ENCODE data around the gene ARFGEF2.

Gene ARFGEF2

GRCh38 chr20:48957053-48957481, 35.6 kb downstream of the ARFGEF2 start:
- no peak for DNase-seq (ENCODE audit: low read depth, low spot score)
- Histone ChIP-seq H3K36me3 (ENCODE audit: insufficient read depth, insufficient read length, low read length) (peaks cover 67% of the 10 kb centered on the region), H3K27me3 (ENCODE audit: insufficient read depth, insufficient read length) (no peaks in the 10 kb centered on the region), H3K9me3 (ENCODE audit: insufficient read depth, low read length) (no peaks in the 10 kb centered on the region), H3K9ac (ENCODE audit: insufficient read length, low read depth) (no peak overlapping the region), H3K4me3 (ENCODE audit: insufficient read length, low read depth) (no peak overlapping the region), H3K4me1 (ENCODE audit: insufficient read depth, insufficient read length) (no peaks in the 10 kb centered on the region)
- TF ChIP-seq SUZ12 (IDR thresholded peaks at IDR 0.05; ENCODE audit: extremely low read depth, insufficient read depth, insufficient read length): no peak
- TF ChIP-seq YY1 (IDR thresholded peaks at IDR 0.05; ENCODE audit: insufficient read depth, insufficient read length): no peak
- no peak for TF ChIP-seq ZNF274 (IDR thresholded peaks at IDR 0.05; ENCODE audit: low read depth, low read length)

- Histone ChIP-seq H3K4me3 (ENCODE audit: insufficient read length, low read depth) (no peak overlapping the region), H3K27me3 (ENCODE audit: insufficient read depth, insufficient read length) (no peaks in the 10 kb centered on the region), H3K9me3 (ENCODE audit: insufficient read depth, low read length) (no peaks in the 10 kb centered on the region), H3K4me1 (ENCODE audit: insufficient read depth, insufficient read length) (no peaks in the 10 kb centered on the region), H3K9ac (ENCODE audit: insufficient read length, low read depth) (no peak overlapping the region), H3K36me3 (ENCODE audit: insufficient read depth, insufficient read length, low read length) (peaks cover 62% of the 10 kb centered on the region)
- TF ChIP-seq ZNF274 (IDR thresholded peaks at IDR 0.05; ENCODE audit: low read depth, low read length) (no peak), SUZ12 (IDR thresholded peaks at IDR 0.05; ENCODE audit: extremely low read depth, insufficient read depth, insufficient read length) (no peak), YY1 (IDR thresholded peaks at IDR 0.05; ENCODE audit: insufficient read depth, insufficient read length) (no peak)
- DNase-seq (ENCODE audit: low read depth, low spot score): no peak
These were observed 36.0 kb downstream of the ARFGEF2 start for GRCh38 chr20:48957533-48957932.

- Histone ChIP-seq H3K36me3 (ENCODE audit: insufficient read depth, insufficient read length, low read length) (peaks cover 61% of the 10 kb centered on the region), H3K9me3 (ENCODE audit: insufficient read depth, low read length) (no peaks in the 10 kb centered on the region), H3K9ac (ENCODE audit: insufficient read length, low read depth) (no peak overlapping the region), H3K4me3 (ENCODE audit: insufficient read length, low read depth) (no peak overlapping the region), H3K27me3 (ENCODE audit: insufficient read depth, insufficient read length) (no peaks in the 10 kb centered on the region), H3K4me1 (ENCODE audit: insufficient read depth, insufficient read length) (no peaks in the 10 kb centered on the region)
- TF ChIP-seq SUZ12 (IDR thresholded peaks at IDR 0.05; ENCODE audit: extremely low read depth, insufficient read depth, insufficient read length) (no peak), ZNF274 (IDR thresholded peaks at IDR 0.05; ENCODE audit: low read depth, low read length) (no peak), YY1 (IDR thresholded peaks at IDR 0.05; ENCODE audit: insufficient read depth, insufficient read length) (no peak)
- DNase-seq (ENCODE audit: low read depth, low spot score): no peak
These were observed 37.2 kb downstream of the ARFGEF2 start for GRCh38 chr20:48958743-48959142.

GRCh38 chr20:48959899-48960550, 38.5 kb downstream of the ARFGEF2 start:
- H3K4me3 ChIP-seq (ENCODE audit: insufficient read length, low read depth): no peak overlapping the region
- H3K4me1 ChIP-seq (ENCODE audit: insufficient read depth, insufficient read length): no peaks in the 10 kb centered on the region
- no peak overlapping the region for H3K9ac ChIP-seq (ENCODE audit: insufficient read length, low read depth)
- H3K9me3 ChIP-seq (ENCODE audit: insufficient read depth, low read length): no peaks in the 10 kb centered on the region
- no peak for DNase-seq (ENCODE audit: low read depth, low spot score)
- TF ChIP-seq SUZ12 (IDR thresholded peaks at IDR 0.05; ENCODE audit: extremely low read depth, insufficient read depth, insufficient read length) (no peak), YY1 (IDR thresholded peaks at IDR 0.05; ENCODE audit: insufficient read depth, insufficient read length) (no peak), ZNF274 (IDR thresholded peaks at IDR 0.05; ENCODE audit: low read depth, low read length) (no peak)
- H3K36me3 ChIP-seq (ENCODE audit: insufficient read depth, insufficient read length, low read length): peaks cover 57% of the 10 kb centered on the region
- no peaks in the 10 kb centered on the region for H3K27me3 ChIP-seq (ENCODE audit: insufficient read depth, insufficient read length)

GRCh38 chr20:48962421-48962820, 40.9 kb downstream of the ARFGEF2 start:
- no peak for DNase-seq (ENCODE audit: low read depth, low spot score)
- Histone ChIP-seq H3K36me3 (ENCODE audit: insufficient read depth, insufficient read length, low read length) (peaks cover 57% of the 10 kb centered on the region), H3K27me3 (ENCODE audit: insufficient read depth, insufficient read length) (no peaks in the 10 kb centered on the region)

GRCh38 chr20:48962976-48963771, 41.7 kb downstream of the ARFGEF2 start:
- no peaks in the 10 kb centered on the region for H3K27me3 ChIP-seq (ENCODE audit: insufficient read depth, insufficient read length)
- H3K4me3 ChIP-seq (ENCODE audit: insufficient read length, low read depth): no peak overlapping the region
- TF ChIP-seq YY1 (IDR thresholded peaks at IDR 0.05; ENCODE audit: insufficient read depth, insufficient read length) (no peak), SUZ12 (IDR thresholded peaks at IDR 0.05; ENCODE audit: extremely low read depth, insufficient read depth, insufficient read length) (no peak)
- H3K9me3 ChIP-seq (ENCODE audit: insufficient read depth, low read length): no peaks in the 10 kb centered on the region
- no peak for DNase-seq (ENCODE audit: low read depth, low spot score)
- H3K9ac ChIP-seq (ENCODE audit: insufficient read length, low read depth): no peak overlapping the region
- no peaks in the 10 kb centered on the region for H3K4me1 ChIP-seq (ENCODE audit: insufficient read depth, insufficient read length)
- H3K36me3 ChIP-seq (ENCODE audit: insufficient read depth, insufficient read length, low read length): peaks cover 52% of the 10 kb centered on the region

More at GRCh38 chr20:48962421-48962820, 40.9 kb downstream of the ARFGEF2 start:
- Histone ChIP-seq H3K4me1 (ENCODE audit: insufficient read depth, insufficient read length) (no peaks in the 10 kb centered on the region), H3K4me3 (ENCODE audit: insufficient read length, low read depth) (no peak overlapping the region), H3K9me3 (ENCODE audit: insufficient read depth, low read length) (no peaks in the 10 kb centered on the region), H3K9ac (ENCODE audit: insufficient read length, low read depth) (no peak overlapping the region)
- TF ChIP-seq ZNF274 (IDR thresholded peaks at IDR 0.05; ENCODE audit: low read depth, low read length): no peak
- no peak for TF ChIP-seq YY1 (IDR thresholded peaks at IDR 0.05; ENCODE audit: insufficient read depth, insufficient read length)
- no peak for TF ChIP-seq SUZ12 (IDR thresholded peaks at IDR 0.05; ENCODE audit: extremely low read depth, insufficient read depth, insufficient read length)

- H3K36me3 ChIP-seq (ENCODE audit: insufficient read depth, insufficient read length, low read length): peaks cover 50% of the 10 kb centered on the region
- H3K27me3 ChIP-seq (ENCODE audit: insufficient read depth, insufficient read length): no peaks in the 10 kb centered on the region
- H3K9me3 ChIP-seq (ENCODE audit: insufficient read depth, low read length): no peaks in the 10 kb centered on the region
- no peak for DNase-seq (ENCODE audit: low read depth, low spot score)
- H3K4me1 ChIP-seq (ENCODE audit: insufficient read depth, insufficient read length): no peaks in the 10 kb centered on the region
- no peak overlapping the region for H3K4me3 ChIP-seq (ENCODE audit: insufficient read length, low read depth)
- no peak overlapping the region for H3K9ac ChIP-seq (ENCODE audit: insufficient read length, low read depth)
- no peak for TF ChIP-seq YY1 (IDR thresholded peaks at IDR 0.05; ENCODE audit: insufficient read depth, insufficient read length)
- TF ChIP-seq ZNF274 (IDR thresholded peaks at IDR 0.05; ENCODE audit: low read depth, low read length): no peak
- TF ChIP-seq SUZ12 (IDR thresholded peaks at IDR 0.05; ENCODE audit: extremely low read depth, insufficient read depth, insufficient read length): no peak
These were observed 43.8 kb downstream of the ARFGEF2 start for GRCh38 chr20:48965189-48965910.
